ENCODE results near the gene PRKAR1A.

GRCh38 chr17:68519911-68520310 lies 7.7 kb downstream of the PRKAR1A start:
- TF ChIP-seq POLR2A (IDR thresholded peaks at IDR 0.05) = no peak
- TF ChIP-seq, protein P1, sequence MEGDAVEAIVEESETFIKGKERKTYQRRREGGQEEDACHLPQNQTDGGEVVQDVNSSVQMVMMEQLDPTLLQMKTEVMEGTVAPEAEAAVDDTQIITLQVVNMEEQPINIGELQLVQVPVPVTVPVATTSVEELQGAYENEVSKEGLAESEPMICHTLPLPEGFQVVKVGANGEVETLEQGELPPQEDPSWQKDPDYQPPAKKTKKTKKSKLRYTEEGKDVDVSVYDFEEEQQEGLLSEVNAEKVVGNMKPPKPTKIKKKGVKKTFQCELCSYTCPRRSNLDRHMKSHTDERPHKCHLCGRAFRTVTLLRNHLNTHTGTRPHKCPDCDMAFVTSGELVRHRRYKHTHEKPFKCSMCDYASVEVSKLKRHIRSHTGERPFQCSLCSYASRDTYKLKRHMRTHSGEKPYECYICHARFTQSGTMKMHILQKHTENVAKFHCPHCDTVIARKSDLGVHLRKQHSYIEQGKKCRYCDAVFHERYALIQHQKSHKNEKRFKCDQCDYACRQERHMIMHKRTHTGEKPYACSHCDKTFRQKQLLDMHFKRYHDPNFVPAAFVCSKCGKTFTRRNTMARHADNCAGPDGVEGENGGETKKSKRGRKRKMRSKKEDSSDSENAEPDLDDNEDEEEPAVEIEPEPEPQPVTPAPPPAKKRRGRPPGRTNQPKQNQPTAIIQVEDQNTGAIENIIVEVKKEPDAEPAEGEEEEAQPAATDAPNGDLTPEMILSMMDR (IDR thresholded peaks at IDR 0.05) = no peak

All from Peyer's patch (tissue), 4 donors.